IPS-NIHi11 (cell line): ENCODE data around the gene CDRT4.

Source experiments
- DNase-seq: peaks from one replicate; pipeline ENCODE4 v3.0.0; 2012; ENCODE audit warnings: mixed read lengths, low spot score

The CDRT4 gene

GRCh38 chr17:15393414-15393813 is 74.0 kb downstream of the CDRT4 start:
- DNase-seq, result no peak

GRCh38 chr17:15392326-15392741 is 75.1 kb downstream of the CDRT4 start:
- no peak for DNase-seq

- no peak for DNase-seq
Measured at GRCh38 chr17:15388356-15389041, 78.9 kb downstream of the CDRT4 start.

- no peak for DNase-seq
Measured at GRCh38 chr17:15386083-15386482, 81.3 kb downstream of the CDRT4 start.
